GM12878 (cell line): ENCODE data around the gene DPH1. TPM values are rescaled to one million over a fixed set of nuclear protein-coding genes. Genes with fewer than 3 reads are reported as not detected.

ENCODE experiments used
- ATAC-seq: fragments of 200-7000 bp; cut with Tn5 transposase; 3 replicates; pipeline ENCODE4 v1.9.1; 2020; ENCODE audit warnings: mild to moderate bottlenecking, moderate library complexity
- BruUV-seq: library from RNA; stranded (reverse); fragments of 400-500 nt; replicated peaks from 2 replicates; lab custom pipeline; 2021; lab: Mats Ljungman, UMichigan
- CTCF ChIA-PET: fragments of 300-600 bp; sonication (Branson Sonifier 250); formaldehyde crosslinking; extraction: SDS; loops from one replicate; lab custom pipeline; 2021; ENCODE audit warnings: inconsistent platforms; lab: Yijun Ruan, JAX
- POLR2A ChIA-PET: fragments of 350-600 bp; formaldehyde crosslinking; extraction: SDS; loops from one replicate; lab custom pipeline; 2021; ENCODE audit warnings: inconsistent platforms; lab: Charles Lee
- RAD21 ChIA-PET: fragments of 300-600 bp; sonication (Branson Sonifier 250); formaldehyde crosslinking; loops from one replicate; lab custom pipeline; 2023; ENCODE audit warnings: antibody characterized with exemption; ENCODE audit not compliant: unreplicated experiment; lab: Charles Lee
- SMC1A ChIA-PET: fragments of 300-600 bp; sonication (Branson Sonifier 250); formaldehyde crosslinking; loops from one replicate; lab custom pipeline; 2023; ENCODE audit not compliant: unreplicated experiment, uncharacterized antibody; lab: Charles Lee
- DNase-seq: peaks from one replicate; pipeline ENCODE4 v3.0.0-alpha.2; 2011; ENCODE audit warnings: low read depth, low spot score
- FAIRE-seq: peaks from 3 replicates; lab custom pipeline; 2011; peaks lifted over from hg19 to GRCh38; lab: Jason Lieb, UNC
- H2AFZ ChIP-seq: 2 replicates; pipeline ENCODE4 v1.6.0; 2011; ENCODE audit warnings: low read depth, low read length, control low read depth; ENCODE audit not compliant: control insufficient read depth
- H3K27ac ChIP-seq: 2 replicates; pipeline ENCODE4 v1.5.1; 2011; ENCODE audit warnings: control low read depth; ENCODE audit not compliant: control insufficient read depth, insufficient read depth
- H3K27me3 ChIP-seq, 2 experiments: replicated peaks in 1 of 2; 2 replicates each; pipeline versions ENCODE4 v1.6.0 to v1.6.1; 2011; ENCODE audit warnings: low read length in 1 of 2; ENCODE audit not compliant: control insufficient read depth in 2 of 2, insufficient read depth in 2 of 2
- H3K36me3 ChIP-seq, 2 experiments: 2 replicates each; pipeline ENCODE4 v1.5.1; 2011; ENCODE audit warnings: low read length in 1 of 2; ENCODE audit not compliant: control insufficient read depth in 2 of 2, insufficient read depth in 2 of 2
- H3K4me1 ChIP-seq: 2 replicates; pipeline ENCODE4 v1.6.1; 2011; ENCODE audit warnings: mild to moderate bottlenecking, low read length, moderate library complexity, mixed read lengths; ENCODE audit not compliant: control insufficient read depth, insufficient read depth
- H3K4me2 ChIP-seq: 2 replicates; pipeline ENCODE4 v1.6.0; 2011; ENCODE audit warnings: control low read depth; ENCODE audit not compliant: control insufficient read depth, insufficient read depth
- H3K4me3 ChIP-seq: fragments of 200-600 bp; sonication (generic); 2 replicates; pipeline ENCODE4 v1.5.1; 2016
- H3K79me2 ChIP-seq: 2 replicates; pipeline ENCODE4 v1.6.0; 2011; ENCODE audit warnings: low read length; ENCODE audit not compliant: control insufficient read depth, insufficient read depth
- H3K9ac ChIP-seq: 2 replicates; pipeline ENCODE4 v1.8.0; 2011; ENCODE audit warnings: low read length, control low read depth, mixed read lengths; ENCODE audit not compliant: control insufficient read depth, insufficient read depth
- H3K9me3 ChIP-seq: replicated peaks from 3 replicates; pipeline ENCODE4 v1.5.1; 2011; ENCODE audit warnings: mild to moderate bottlenecking, low read length; ENCODE audit not compliant: control insufficient read depth, insufficient read depth
- H4K20me1 ChIP-seq: 2 replicates; pipeline ENCODE4 v1.6.0; 2011; ENCODE audit not compliant: control insufficient read depth, insufficient read depth
- ATF3 ChIP-seq: IDR thresholded peaks from 2 replicates; pipeline ENCODE4 v1.6.1; 2011; ENCODE audit warnings: low read depth, mild to moderate bottlenecking, low read length, moderate library complexity, borderline replicate concordance; ENCODE audit errors: extremely low read depth
- E4F1 ChIP-seq: fragments of 450-650 bp; IDR thresholded peaks from 2 replicates; pipeline ENCODE4 v1.6.1; 2018; ENCODE audit warnings: borderline replicate concordance, mild to moderate bottlenecking; ENCODE audit not compliant: partially characterized antibody
- GABPA ChIP-seq: IDR thresholded peaks from 2 replicates; pipeline ENCODE4 v1.6.1; 2014; ENCODE audit warnings: antibody characterized with exemption, low read depth, mild to moderate bottlenecking, inconsistent platforms
- KAT2A ChIP-seq: conservative IDR thresholded peaks from 2 replicates; pipeline ENCODE4 v1.6.1; 2011; ENCODE audit warnings: low read depth, low read length; ENCODE audit not compliant: control insufficient read depth
- NR2C2 ChIP-seq: IDR thresholded peaks from 2 replicates; pipeline ENCODE4 v1.6.1; 2011; ENCODE audit warnings: borderline replicate concordance, low read depth; ENCODE audit not compliant: control insufficient read depth, insufficient read length
- POLR2AphosphoS5 ChIP-seq: IDR thresholded peaks from 2 replicates; pipeline ENCODE4 v1.6.1; 2011; ENCODE audit warnings: mild to moderate bottlenecking, low read length, inconsistent platforms
- WGBS: methylation state at CpG from one replicate; pipeline ENCODE4 v1.1.6; 2016; ENCODE audit warnings: low lambda C conversion rate; ENCODE audit not compliant: insufficient replicate concordance, insufficient coverage; ENCODE audit errors: missing lambda C conversion rate; 5-methylcytosine and 5-hydroxymethylcytosine counted together
- in situ Hi-C: fragments of 300-500 bp; cut with MboI; formaldehyde crosslinking; loops from 9 replicates; pipeline ENCODE4 v1.14.3; 2018; ENCODE audit warnings: mixed read lengths
- intact Hi-C: fragments of 100-400 bp; cut with micrococcal nuclease; formaldehyde crosslinking; loops from one replicate; pipeline ENCODE4 v1.14.2; 2022; ENCODE audit not compliant: unreplicated experiment
- polyA plus RNA-seq, 11 experiments: library from polyadenylated mRNA; depleted of rRNA in 4 of 11; unstranded in 6 of 11; stranded (reverse) in 5 of 11; fragments of >200 nt; fragmentation: Nextera tagmentation in 4 of 11; fragmentation: Illumina TruSeq in 1 of 11; extraction: Ambion mirVana in 4 of 11; extraction: Trizol in 1 of 11; gene quantifications; 1 replicate in 1 of 11; 2 replicates in 10 of 11; pipeline versions ENCODE4 v1.2.1 to v1.2.3, GENCODE V29; 2011 to 2016; ENCODE audit warnings: inconsistent platforms in 2 of 11, missing spikeins in 2 of 11, low read depth in 1 of 11
- total RNA-seq, 4 experiments: library from RNA; depleted of rRNA in 3 of 4; stranded (reverse); fragments of >200 nt in 3 of 4; fragmentation: Illumina TruSeq in 1 of 4; extraction: Trizol in 1 of 4; gene quantifications; 2 replicates each; pipeline versions ENCODE4 v1.2.1 to v1.2.3, GENCODE V29; 2013 to 2021

Gene DPH1
- total and polyA plus RNA-seq, 10 of the 15 experiments (the other 5 are each of a cell fraction or from before 2014, with no cell fraction given), result 0.29 to 33.6 (median 20.2) TPM

GRCh38 chr17:1996800-1997288 is 33.1 kb upstream of the DPH1 start (continued):
- no peak for TF ChIP-seq ATF3

- no peaks in the 10 kb centered on the region for H3K9me3 ChIP-seq
- DNase-seq, result no peak
- TF ChIP-seq POLR2AphosphoS5, result no peak
- TF ChIP-seq KAT2A, result no peak
- TF ChIP-seq NR2C2, result no peak
- TF ChIP-seq E4F1, result no peak
- TF ChIP-seq GABPA, result no peak
- TF ChIP-seq, all 136 proteins: peak for 0
- BruUV-seq, result no TSS peak
- FAIRE-seq (no peak), ATAC-seq (no peak)
- no peaks in the 10 kb centered on the region for H3K36me3 ChIP-seq
- H3K4me3 ChIP-seq, result no peak overlapping the region
- intact Hi-C loops (no loop called here), in situ Hi-C loops (no loop called here)
- CTCF ChIA-PET, result no interaction called here
- 58% methylated on average over 14 of the region's 22 CpGs for WGBS
- RAD21 ChIA-PET, result interaction anchor here (0.6 kb wide), 1 partner anchor 17 kb away, joined by 4 read pairs; no protein-coding TSS in a partner anchor
- no peak overlapping the region for H3K4me2 ChIP-seq
- H3K4me1 ChIP-seq, result no peaks in the 10 kb centered on the region
- POLR2A ChIA-PET, result no interaction called here
- no peak overlapping the region for H2AFZ ChIP-seq
- no peaks in the 10 kb centered on the region for H3K79me2 ChIP-seq
- H4K20me1 ChIP-seq, result no peaks in the 10 kb centered on the region
- no peak overlapping the region for H3K27ac ChIP-seq
- H3K9ac ChIP-seq, result no peak overlapping the region
- peaks cover 1 to 3% of the 10 kb centered on the region in 2 experiments; a peak in 3 of 4 replicates for H3K27me3 ChIP-seq
- SMC1A ChIA-PET, result no interaction called here
Measured at GRCh38 chr17:1997289-1997926, 32.5 kb upstream of the DPH1 start.
